Activated B cell treated with CpG ODN at 0.5 μM for 24 hours (primary cell): ENCODE results near the gene TIGAR. TPM values are rescaled to one million over a fixed set of nuclear protein-coding genes. Genes with fewer than 3 reads are reported as not detected.

Experiments
- ATAC-seq: fragments of 200-7000 bp; cut with Tn5 transposase; one replicate; pipeline ENCODE4 v1.10.0; 2021; ENCODE audit warnings: low read depth, mild to moderate bottlenecking, moderate library complexity
- CTCF ChIA-PET: fragments of 350-600 bp; sonication (Branson Sonifier 250); formaldehyde crosslinking; loops from one replicate; lab custom pipeline; 2021; ENCODE audit warnings: antibody characterized with exemption; lab: Charles Lee
- POLR2A ChIA-PET: fragments of 350-600 bp; sonication (Branson Sonifier 250); formaldehyde crosslinking; loops from one replicate; lab custom pipeline; 2021; ENCODE audit warnings: antibody characterized with exemption; lab: Charles Lee
- DNase-seq: peaks from one replicate; pipeline ENCODE4 v3.0.0; 2022
- H3K27ac Mint-ChIP-seq: one replicate; pipeline ENCODE4 v1.8.0; 2020; ENCODE audit warnings: mixed read lengths
- H3K27me3 Mint-ChIP-seq: one replicate; pipeline ENCODE4 v1.8.0; 2021; ENCODE audit warnings: mixed read lengths
- H3K36me3 Mint-ChIP-seq: one replicate; pipeline ENCODE4 v1.8.0; 2021; ENCODE audit warnings: low read depth, mixed read lengths
- H3K4me1 Mint-ChIP-seq: one replicate; pipeline ENCODE4 v1.8.0; 2021; ENCODE audit warnings: mixed read lengths
- H3K4me3 Mint-ChIP-seq: one replicate; pipeline ENCODE4 v1.8.0; 2020; ENCODE audit warnings: mild to moderate bottlenecking, mixed read lengths
- H3K9me3 Mint-ChIP-seq: one replicate; pipeline ENCODE4 v1.8.0; 2020; ENCODE audit warnings: mixed read lengths
- intact Hi-C: fragments of 100-400 bp; cut with micrococcal nuclease; formaldehyde crosslinking; loops from one replicate; pipeline ENCODE4 v1.15.1; 2024
- total RNA-seq: library from RNA; stranded (reverse); gene quantifications from 2 replicates; pipeline ENCODE4 v1.2.3, GENCODE V29; 2022
- TF ChIP-seq, protein P1 (sequence below): fragments of 200-600 bp; IDR thresholded peaks from one replicate; pipeline ENCODE4 v1.8.0; 2022; ENCODE audit warnings: antibody characterized with exemption, mild to moderate bottlenecking

TIGAR gene
- total RNA-seq, 1 donor from 2014 or later: 10.2 TPM

- POLR2A ChIA-PET: interaction anchor here (0.7 to 3.1 kb wide), 2 partner anchors 11 to 318 kb away, joined by 3 to 17 read pairs; no protein-coding TSS in a partner anchor
- Mint-ChIP-seq H3K27ac (no peak overlapping the region), H3K27me3 (no peaks in the 10 kb centered on the region), H3K36me3 (peaks cover 82% of the 10 kb centered on the region), H3K4me1 (peaks cover 18% of the 10 kb centered on the region), H3K4me3 (no peak overlapping the region), H3K9me3 (no peaks in the 10 kb centered on the region)
- intact Hi-C loops: loop anchor here (5.0 to 10.0 kb wide), 2 partner anchors 622 to 1484 kb away; partner anchors contain the start of gene FKBP4
- no peak for ATAC-seq
- TF ChIP-seq, protein P1, sequence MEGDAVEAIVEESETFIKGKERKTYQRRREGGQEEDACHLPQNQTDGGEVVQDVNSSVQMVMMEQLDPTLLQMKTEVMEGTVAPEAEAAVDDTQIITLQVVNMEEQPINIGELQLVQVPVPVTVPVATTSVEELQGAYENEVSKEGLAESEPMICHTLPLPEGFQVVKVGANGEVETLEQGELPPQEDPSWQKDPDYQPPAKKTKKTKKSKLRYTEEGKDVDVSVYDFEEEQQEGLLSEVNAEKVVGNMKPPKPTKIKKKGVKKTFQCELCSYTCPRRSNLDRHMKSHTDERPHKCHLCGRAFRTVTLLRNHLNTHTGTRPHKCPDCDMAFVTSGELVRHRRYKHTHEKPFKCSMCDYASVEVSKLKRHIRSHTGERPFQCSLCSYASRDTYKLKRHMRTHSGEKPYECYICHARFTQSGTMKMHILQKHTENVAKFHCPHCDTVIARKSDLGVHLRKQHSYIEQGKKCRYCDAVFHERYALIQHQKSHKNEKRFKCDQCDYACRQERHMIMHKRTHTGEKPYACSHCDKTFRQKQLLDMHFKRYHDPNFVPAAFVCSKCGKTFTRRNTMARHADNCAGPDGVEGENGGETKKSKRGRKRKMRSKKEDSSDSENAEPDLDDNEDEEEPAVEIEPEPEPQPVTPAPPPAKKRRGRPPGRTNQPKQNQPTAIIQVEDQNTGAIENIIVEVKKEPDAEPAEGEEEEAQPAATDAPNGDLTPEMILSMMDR: no peak
- no peak for DNase-seq
- CTCF ChIA-PET: interaction anchor here (0.9 to 5.8 kb wide), 6 partner anchors 10 to 393 kb away, joined by 4 to 206 read pairs (median 74); no protein-coding TSS in a partner anchor
These were observed 41.8 kb upstream of the TIGAR start for GRCh38 chr12:4279198-4279690.

DNA sequence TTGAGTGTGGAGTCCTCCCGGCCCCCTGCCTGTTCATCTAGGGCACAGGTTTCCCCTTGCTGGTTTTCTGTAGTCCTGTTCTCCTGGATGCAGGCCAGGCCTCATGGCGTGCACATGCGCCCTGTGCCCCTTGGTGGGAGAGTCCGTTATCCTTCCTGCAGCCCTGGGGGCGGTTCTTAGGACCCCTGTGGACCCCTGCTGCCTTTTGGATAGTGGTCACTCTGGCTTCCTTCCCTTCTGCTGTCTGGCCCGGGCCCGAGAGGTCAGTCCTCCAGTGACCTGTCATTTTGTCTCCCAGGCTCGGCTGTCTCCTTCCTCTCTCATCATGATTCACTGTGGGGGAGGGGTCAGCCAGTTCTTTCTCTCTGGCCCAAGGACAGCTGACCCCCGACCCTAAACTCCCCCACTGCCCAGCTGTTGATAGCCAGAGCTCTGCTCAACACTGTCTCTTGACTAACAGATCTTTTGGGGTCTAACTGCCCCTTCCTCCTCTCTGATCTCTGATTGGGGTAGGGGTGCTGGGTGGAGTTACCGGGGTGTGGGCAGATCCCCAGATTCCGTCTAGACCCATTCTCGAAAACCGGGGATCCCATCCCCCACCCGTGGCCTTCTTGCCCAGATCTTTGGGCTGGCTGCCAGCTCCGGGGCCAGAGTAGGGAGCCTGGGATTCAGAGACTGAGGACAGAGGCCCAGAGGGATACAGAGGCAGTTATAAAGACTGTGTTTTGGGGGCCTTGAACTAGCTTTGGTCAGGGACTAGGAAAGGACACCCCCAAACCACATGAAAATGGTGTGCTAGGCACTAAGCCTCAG, 40.5 kb upstream of the TIGAR start:
- DNase-seq (no peak), ATAC-seq (no peak)
- ChIA-PET CTCF (no interaction called here), POLR2A (interaction anchor here (1.5 kb wide), 1 partner anchor 9 kb away, joined by 4 read pairs; no protein-coding TSS in a partner anchor)
- peaks cover 92% of the 10 kb centered on the region for H3K36me3 Mint-ChIP-seq
- intact Hi-C loops: no loop called here
- H3K4me1 Mint-ChIP-seq: peaks cover 18% of the 10 kb centered on the region
- no peaks in the 10 kb centered on the region for H3K9me3 Mint-ChIP-seq
- TF ChIP-seq, protein P1: no peak
- H3K27ac Mint-ChIP-seq: no peak overlapping the region
- H3K4me3 Mint-ChIP-seq: no peak overlapping the region
- H3K27me3 Mint-ChIP-seq: no peaks in the 10 kb centered on the region

- ATAC-seq (no peak), DNase-seq (no peak)
- no peak overlapping the region for H3K27ac Mint-ChIP-seq
- ChIA-PET POLR2A (interaction anchor here (1.5 kb wide), 1 partner anchor 10 kb away, joined by 4 read pairs; no protein-coding TSS in a partner anchor), CTCF (interaction anchor here (0.7 to 0.9 kb wide), 2 partner anchors 283 to 393 kb away, joined by 3 read pairs; no protein-coding TSS in a partner anchor)
- no peaks in the 10 kb centered on the region for H3K27me3 Mint-ChIP-seq
- no peaks in the 10 kb centered on the region for H3K9me3 Mint-ChIP-seq
- peaks cover 92% of the 10 kb centered on the region for H3K36me3 Mint-ChIP-seq
- H3K4me1 Mint-ChIP-seq: peaks cover 20% of the 10 kb centered on the region
- intact Hi-C loops: no loop called here
- TF ChIP-seq, protein P1: no peak
- H3K4me3 Mint-ChIP-seq: no peak overlapping the region
These were observed 39.8 kb upstream of the TIGAR start for GRCh38 chr12:4281173-4281654.

GRCh38 chr12:4282103-4282891, 38.7 kb upstream of the TIGAR start:
- TF ChIP-seq, protein P1: no peak
- POLR2A ChIA-PET: interaction anchor here (0.5 to 1.5 kb wide), 2 partner anchors 11 to 124 kb away, joined by 3 to 4 read pairs; no protein-coding TSS in a partner anchor
- H3K9me3 Mint-ChIP-seq: no peaks in the 10 kb centered on the region
- peaks cover 94% of the 10 kb centered on the region for H3K36me3 Mint-ChIP-seq
- ATAC-seq: no peak
- intact Hi-C loops: no loop called here
- H3K4me1 Mint-ChIP-seq: peaks cover 19% of the 10 kb centered on the region
- H3K27me3 Mint-ChIP-seq: no peaks in the 10 kb centered on the region
- CTCF ChIA-PET: interaction anchor here (0.7 kb wide), 1 partner anchor 284 kb away, joined by 3 read pairs; no protein-coding TSS in a partner anchor
- no peak for DNase-seq
- no peak overlapping the region for H3K4me3 Mint-ChIP-seq
- H3K27ac Mint-ChIP-seq: no peak overlapping the region
